ENCODE measurements around the gene ATP2C2. TPM values are rescaled to one million over a fixed set of nuclear protein-coding genes. Genes with fewer than 3 reads are reported as not detected.

ATP2C2 gene
- total RNA-seq, 1 donor = not detected

GRCh38 chr16:84486551-84487235, 118.4 kb downstream of the ATP2C2 start:
- H3K27ac ChIP-seq (ENCODE audit: low read depth, low read length) = no peak overlapping the region
- no peak overlapping the region for H2AFZ ChIP-seq (ENCODE audit: low read length)
- H4K20me1 ChIP-seq (ENCODE audit: insufficient read depth, low read length) = peaks cover 23% of the 10 kb centered on the region
- peak; percentile 26 for DNase-seq (ENCODE audit: insufficient read length, low spot score, missing footprints)
- H3K9me3 ChIP-seq (ENCODE audit: low read depth, low read length) = no peaks in the 10 kb centered on the region
- H3K27me3 ChIP-seq (ENCODE audit: insufficient read depth, low read length) = no peaks in the 10 kb centered on the region
- H3K36me3 ChIP-seq (ENCODE audit: insufficient read depth, low read length) = peaks cover 78% of the 10 kb centered on the region
- H3K4me2 ChIP-seq (ENCODE audit: insufficient read depth, low read length) = no peak overlapping the region
- peaks cover 2% of the 10 kb centered on the region for H3K79me2 ChIP-seq (ENCODE audit: insufficient read depth, low read length)
- H3K4me3 ChIP-seq (ENCODE audit: insufficient read depth, low read length) = no peak overlapping the region
- H3K4me1 ChIP-seq (ENCODE audit: insufficient read depth, low read length) = no peaks in the 10 kb centered on the region
- TF ChIP-seq CTCF (IDR thresholded peaks at IDR 0.05; ENCODE audit: extremely low read depth, low read depth, low read length) = no peak

GRCh38 chr16:84487358-84487757, 119.0 kb downstream of the ATP2C2 start:
- no peaks in the 10 kb centered on the region for H3K4me1 ChIP-seq (ENCODE audit: insufficient read depth, low read length)
- TF ChIP-seq CTCF (IDR thresholded peaks at IDR 0.05; ENCODE audit: extremely low read depth, low read depth, low read length) = no peak
- DNase-seq (ENCODE audit: insufficient read length, low spot score, missing footprints) = no peak
- H3K27me3 ChIP-seq (ENCODE audit: insufficient read depth, low read length) = no peaks in the 10 kb centered on the region
- no peaks in the 10 kb centered on the region for H3K9me3 ChIP-seq (ENCODE audit: low read depth, low read length)
- peaks cover 79% of the 10 kb centered on the region for H3K36me3 ChIP-seq (ENCODE audit: insufficient read depth, low read length)
- H4K20me1 ChIP-seq (ENCODE audit: insufficient read depth, low read length) = peaks cover 23% of the 10 kb centered on the region
- no peak overlapping the region for H3K27ac ChIP-seq (ENCODE audit: low read depth, low read length)
- no peak overlapping the region for H3K4me3 ChIP-seq (ENCODE audit: insufficient read depth, low read length)
- no peak overlapping the region for H3K4me2 ChIP-seq (ENCODE audit: insufficient read depth, low read length)
- H2AFZ ChIP-seq (ENCODE audit: low read length) = no peak overlapping the region
- peaks cover 2% of the 10 kb centered on the region for H3K79me2 ChIP-seq (ENCODE audit: insufficient read depth, low read length)

- Histone ChIP-seq H3K27me3 (ENCODE audit: insufficient read depth, low read length) (no peaks in the 10 kb centered on the region), H3K36me3 (ENCODE audit: insufficient read depth, low read length) (peaks cover 84% of the 10 kb centered on the region)
- no peak for TF ChIP-seq CTCF (IDR thresholded peaks at IDR 0.05; ENCODE audit: extremely low read depth, low read depth, low read length)
Observed at GRCh38 chr16:84489131-84489530, 120.8 kb downstream of the ATP2C2 start.

GRCh38 chr16:84495506-84495905, 127.2 kb downstream of the ATP2C2 start:
- no peak for DNase-seq (ENCODE audit: insufficient read length, low spot score, missing footprints)
- no peak overlapping the region for H2AFZ ChIP-seq (ENCODE audit: low read length)
- peaks cover 11% of the 10 kb centered on the region for H4K20me1 ChIP-seq (ENCODE audit: insufficient read depth, low read length)
- H3K4me2 ChIP-seq (ENCODE audit: insufficient read depth, low read length) = no peak overlapping the region
- H3K27ac ChIP-seq (ENCODE audit: low read depth, low read length) = no peak overlapping the region
- no peaks in the 10 kb centered on the region for H3K4me1 ChIP-seq (ENCODE audit: insufficient read depth, low read length)
- no peak overlapping the region for H3K4me3 ChIP-seq (ENCODE audit: insufficient read depth, low read length)
- H3K36me3 ChIP-seq (ENCODE audit: insufficient read depth, low read length) = peaks cover 85% of the 10 kb centered on the region
- TF ChIP-seq CTCF (IDR thresholded peaks at IDR 0.05; ENCODE audit: extremely low read depth, low read depth, low read length) = no peak
- H3K9me3 ChIP-seq (ENCODE audit: low read depth, low read length) = no peaks in the 10 kb centered on the region
- H3K27me3 ChIP-seq (ENCODE audit: insufficient read depth, low read length) = no peaks in the 10 kb centered on the region
- peaks cover 20% of the 10 kb centered on the region for H3K79me2 ChIP-seq (ENCODE audit: insufficient read depth, low read length)

More at GRCh38 chr16:84489131-84489530, 120.8 kb downstream of the ATP2C2 start:
- no peak for DNase-seq (ENCODE audit: insufficient read length, low spot score, missing footprints)
- H3K4me3 ChIP-seq (ENCODE audit: insufficient read depth, low read length) = no peak overlapping the region
- H4K20me1 ChIP-seq (ENCODE audit: insufficient read depth, low read length) = peaks cover 14% of the 10 kb centered on the region
- peaks cover 2% of the 10 kb centered on the region for H3K79me2 ChIP-seq (ENCODE audit: insufficient read depth, low read length)
- no peak overlapping the region for H3K4me2 ChIP-seq (ENCODE audit: insufficient read depth, low read length)
- no peaks in the 10 kb centered on the region for H3K4me1 ChIP-seq (ENCODE audit: insufficient read depth, low read length)
- H2AFZ ChIP-seq (ENCODE audit: low read length) = no peak overlapping the region
- no peaks in the 10 kb centered on the region for H3K9me3 ChIP-seq (ENCODE audit: low read depth, low read length)
- no peak overlapping the region for H3K27ac ChIP-seq (ENCODE audit: low read depth, low read length)

Data from osteoblast (primary cell).